Measurements from ENCODE around the gene NUDC. TPM values are rescaled to one million over a fixed set of nuclear protein-coding genes. Genes with fewer than 3 reads are reported as not detected.
"Not testable (repeated sequence)": the region's sequence is repeated elsewhere in the genome, so short reads cannot be mapped to it uniquely, and the experiment has no call there.

NUDC gene
- total RNA-seq: 70.8 TPM

GRCh38 chr1:26921540-26922430, at the start of gene NUDC:
NUDC (plus strand) TSS chr1:26921743; CDS start chr1:26921849, 106 bp downstream.
- peak; percentile 98 for DNase-seq (ENCODE audit: low spot score)

- DNase-seq (ENCODE audit: low spot score): not testable (repeated sequence)
Observed at GRCh38 chr1:26873097-26873496, 48.4 kb upstream of the NUDC start.

DNA sequence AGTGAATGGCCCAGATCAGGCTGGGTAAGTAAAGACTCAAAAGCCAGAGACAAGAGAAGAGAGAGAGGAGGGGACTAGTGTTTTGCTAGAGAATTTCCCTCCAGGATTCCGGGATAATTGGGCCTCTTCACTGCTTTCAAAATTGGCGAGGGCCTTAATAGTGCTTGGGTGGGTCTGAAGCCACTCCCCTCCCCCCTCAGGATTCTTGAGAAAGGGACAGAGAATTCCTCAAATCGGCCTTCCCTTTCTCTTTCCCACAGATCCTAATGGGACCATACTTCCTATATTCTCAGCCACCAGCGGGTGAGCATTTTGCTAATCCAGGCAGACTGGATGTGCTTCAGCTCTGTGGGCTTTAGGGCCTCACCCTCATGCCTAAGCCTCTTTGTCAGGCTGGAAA, 46.6 kb upstream of the NUDC start:
- no peak for DNase-seq (ENCODE audit: low spot score)

DNA sequence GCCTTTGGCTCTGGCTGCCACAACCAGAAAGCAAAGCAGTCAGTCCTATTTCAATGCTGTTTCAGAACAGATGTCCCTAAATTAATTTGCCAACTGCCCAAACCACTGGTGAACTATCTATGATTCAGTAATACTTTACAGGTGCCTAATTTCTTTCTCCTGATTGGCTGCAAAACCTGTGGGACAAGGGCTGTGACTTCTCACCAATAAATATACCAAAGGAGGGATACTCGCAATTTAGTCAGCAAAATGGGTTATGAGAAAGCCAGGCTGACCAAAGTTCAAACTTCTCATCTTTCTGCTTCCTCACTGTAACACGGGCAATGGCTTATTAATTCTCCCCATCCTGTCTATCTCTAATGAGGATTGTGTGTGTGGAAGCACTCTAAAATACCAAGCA, 44.2 kb upstream of the NUDC start:
- no peak for DNase-seq (ENCODE audit: low spot score)

DNA sequence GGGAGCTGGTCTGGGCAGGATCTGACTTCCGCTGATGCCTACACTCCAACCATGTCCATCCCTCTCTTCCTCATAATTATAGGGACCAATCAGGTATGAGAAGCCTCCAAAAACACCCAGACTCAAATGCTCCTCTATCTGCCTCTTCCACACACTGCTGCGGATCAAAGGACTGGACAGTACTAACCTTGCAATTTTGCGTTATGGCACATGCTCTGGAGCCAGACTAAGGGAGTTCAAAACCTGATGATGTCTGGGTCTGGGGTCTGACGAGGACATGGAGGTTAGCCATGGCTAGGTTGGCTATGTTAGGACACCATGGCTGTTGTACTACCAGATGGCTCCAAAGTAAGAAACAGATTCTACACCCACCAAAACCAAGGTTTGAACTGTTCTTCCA, 41.8 kb upstream of the NUDC start:
- no peak for DNase-seq (ENCODE audit: low spot score)

DNA sequence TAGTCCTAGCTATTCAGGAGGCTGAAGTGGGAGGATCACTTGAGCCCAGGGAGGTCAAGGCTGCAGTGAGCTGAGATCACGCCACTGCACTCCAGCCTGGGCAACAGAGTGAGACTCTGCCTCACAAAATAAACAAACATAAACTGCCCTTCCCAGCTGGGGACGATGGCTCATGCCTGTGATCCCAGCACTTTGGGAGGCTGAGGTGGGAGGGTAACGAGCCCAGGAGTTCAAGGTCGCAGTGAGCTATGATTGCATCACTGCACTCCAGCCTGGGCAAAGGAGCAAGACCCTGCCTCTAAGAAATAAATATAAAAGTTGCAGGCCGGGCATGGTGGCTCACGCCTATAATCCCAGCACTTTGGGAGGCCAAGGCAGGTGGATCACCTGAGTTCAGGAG, 39.9 kb upstream of the NUDC start:
- DNase-seq (ENCODE audit: low spot score): not testable (repeated sequence)

DNA sequence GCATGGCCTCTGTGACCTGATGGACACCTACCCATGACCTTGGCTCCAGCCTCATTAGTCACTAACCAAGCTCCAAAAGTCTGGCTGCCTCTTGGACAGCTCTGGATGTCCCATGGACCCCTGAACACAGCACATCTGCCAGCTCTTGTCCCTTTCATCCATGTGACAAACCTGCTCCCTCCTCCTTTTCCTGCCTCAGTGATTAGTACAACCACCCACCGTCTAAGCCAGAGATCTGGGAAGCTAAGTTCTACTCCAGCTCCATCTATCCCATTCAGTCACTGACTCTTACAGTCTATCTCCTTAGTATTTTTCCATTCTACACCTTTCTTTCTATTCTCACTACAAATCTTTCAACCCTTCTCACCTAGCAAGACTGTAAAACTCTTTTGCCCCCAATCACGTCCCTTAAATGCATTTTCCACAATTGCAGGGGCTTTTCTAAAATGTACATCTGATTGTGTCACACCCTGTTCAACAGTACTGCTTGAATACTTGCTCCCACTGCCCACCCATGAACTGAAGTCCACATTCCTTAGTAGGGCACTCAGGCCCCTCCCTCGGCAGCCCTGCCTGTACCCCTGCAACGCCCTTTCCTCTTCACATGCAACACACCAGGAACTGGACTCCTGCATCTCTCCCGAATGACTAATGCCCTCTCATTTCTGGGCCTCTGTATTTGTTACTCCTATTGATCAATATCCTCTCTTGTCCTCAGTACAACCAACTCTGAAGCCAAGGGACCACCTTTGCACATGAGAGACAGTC, 38.7 kb upstream of the NUDC start:
- DNase-seq (ENCODE audit: low spot score): no peak

GRCh38 chr1:26887125-26887524, 34.4 kb upstream of the NUDC start:
- no peak for DNase-seq (ENCODE audit: low spot score)

GRCh38 chr1:26888231-26888630, 33.3 kb upstream of the NUDC start:
- DNase-seq (ENCODE audit: low spot score): no peak

- peak; percentile 76 for DNase-seq (ENCODE audit: low spot score)
Observed at GRCh38 chr1:26889551-26890466, 31.7 kb upstream of the NUDC start, which contains the start of gene GPN2. GPN2 (minus strand) TSS chr1:26890283; CDS start chr1:26890096, 187 bp downstream.

DNA sequence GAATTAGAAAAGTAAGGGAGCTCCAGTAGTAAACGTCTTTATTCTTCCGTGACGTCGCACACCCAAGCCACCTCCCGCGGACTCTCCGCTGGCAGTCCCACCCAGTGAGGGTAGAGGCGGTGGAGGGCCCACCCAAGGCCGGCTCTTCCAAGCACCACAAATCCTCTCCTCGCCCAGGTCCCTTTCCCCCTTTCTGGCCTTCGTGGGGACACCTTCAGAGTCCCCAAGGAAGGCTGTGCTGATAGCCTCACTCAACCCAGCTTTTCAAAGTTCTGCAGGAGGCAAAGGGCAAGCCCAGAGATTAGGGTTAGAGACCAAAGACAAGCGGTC, 31.1 kb upstream of the NUDC start:
- no peak for DNase-seq (ENCODE audit: low spot score)

- DNase-seq (ENCODE audit: low spot score): no peak
Observed at GRCh38 chr1:26894263-26894662, 27.3 kb upstream of the NUDC start.

- no peak for DNase-seq (ENCODE audit: low spot score)
Observed at GRCh38 chr1:26897351-26897750, 24.2 kb upstream of the NUDC start.

- peak; percentile 94 for DNase-seq (ENCODE audit: low spot score)
Observed at GRCh38 chr1:26900001-26900814, 21.3 kb upstream of the NUDC start, which contains the start of gene GPATCH3. GPATCH3 (minus strand) TSS chr1:26900467; CDS start chr1:26900442, 25 bp downstream.

GRCh38 chr1:26900815-26901511, 20.6 kb upstream of the NUDC start:
- DNase-seq (ENCODE audit: low spot score): no peak

- DNase-seq (ENCODE audit: low spot score): peak; percentile 56
Observed at GRCh38 chr1:26907071-26907917, 14.2 kb upstream of the NUDC start.

GRCh38 chr1:26909951-26910342, 11.6 kb upstream of the NUDC start:
- no peak for DNase-seq (ENCODE audit: low spot score)

- DNase-seq (ENCODE audit: low spot score): peak; percentile 51
Observed at GRCh38 chr1:26910343-26911160, 11.0 kb upstream of the NUDC start.
